OCI-LY3 (cell line): ENCODE data around the gene CYP4A22.

Experiments
- EZH2phosphoT487 ChIP-seq: fragments of 200-600 bp; shearing (Covaris generic); IDR thresholded peaks from 2 replicates; pipeline ENCODE4 v1.6.1; 2018; ENCODE audit warnings: antibody characterized with exemption, mixed run types, low read depth
- TF ChIP-seq, protein P1 (sequence below): fragments of 200-600, 300-600 bp; sonication (generic); IDR thresholded peaks from 2 replicates; pipeline ENCODE4 v1.5.1; 2014; ENCODE audit warnings: antibody characterized with exemption, low read length, low read depth

DNA sequence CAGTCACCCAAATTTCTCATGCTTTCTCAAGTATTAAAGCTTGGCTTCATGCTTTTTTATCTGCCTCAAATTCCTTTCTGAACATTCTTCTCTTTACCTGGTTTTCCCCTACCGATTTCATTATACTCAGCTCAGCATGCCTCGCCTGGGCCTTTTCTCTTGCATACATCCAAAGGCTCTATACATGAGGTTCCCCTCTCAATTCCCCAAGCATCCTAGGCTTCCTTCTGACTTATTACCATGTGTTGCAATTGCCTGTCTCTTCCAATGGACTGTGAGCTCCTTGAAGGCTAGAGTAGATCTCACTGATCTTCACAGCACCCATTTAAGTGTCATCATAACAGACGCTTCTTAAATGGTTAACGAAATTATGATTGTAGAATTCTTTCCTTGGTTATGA is 24.1 kb upstream of the CYP4A22 start:
- TF ChIP-seq EZH2phosphoT487, result no peak
- TF ChIP-seq, protein P1, sequence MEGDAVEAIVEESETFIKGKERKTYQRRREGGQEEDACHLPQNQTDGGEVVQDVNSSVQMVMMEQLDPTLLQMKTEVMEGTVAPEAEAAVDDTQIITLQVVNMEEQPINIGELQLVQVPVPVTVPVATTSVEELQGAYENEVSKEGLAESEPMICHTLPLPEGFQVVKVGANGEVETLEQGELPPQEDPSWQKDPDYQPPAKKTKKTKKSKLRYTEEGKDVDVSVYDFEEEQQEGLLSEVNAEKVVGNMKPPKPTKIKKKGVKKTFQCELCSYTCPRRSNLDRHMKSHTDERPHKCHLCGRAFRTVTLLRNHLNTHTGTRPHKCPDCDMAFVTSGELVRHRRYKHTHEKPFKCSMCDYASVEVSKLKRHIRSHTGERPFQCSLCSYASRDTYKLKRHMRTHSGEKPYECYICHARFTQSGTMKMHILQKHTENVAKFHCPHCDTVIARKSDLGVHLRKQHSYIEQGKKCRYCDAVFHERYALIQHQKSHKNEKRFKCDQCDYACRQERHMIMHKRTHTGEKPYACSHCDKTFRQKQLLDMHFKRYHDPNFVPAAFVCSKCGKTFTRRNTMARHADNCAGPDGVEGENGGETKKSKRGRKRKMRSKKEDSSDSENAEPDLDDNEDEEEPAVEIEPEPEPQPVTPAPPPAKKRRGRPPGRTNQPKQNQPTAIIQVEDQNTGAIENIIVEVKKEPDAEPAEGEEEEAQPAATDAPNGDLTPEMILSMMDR, result no peak
